T-helper 2 cell (primary cell): Measurements from ENCODE around the gene GPBP1.
"Not testable (repeated sequence)": the region's sequence is repeated elsewhere in the genome, so short reads cannot be mapped to it uniquely, and the experiment has no call there.

Experiments used
- DNase-seq, 5 experiments: peaks; one replicate each; pipeline versions ENCODE4 v3.0.0 to v3.0.0-alpha.2; 2012 to 2022

GPBP1 gene

GRCh38 chr5:57211039-57211438 is 37.2 kb downstream of the GPBP1 start:
- peak in 1 of 5 experiments; percentile 40 for DNase-seq

GRCh38 chr5:57215629-57216195 is 41.9 kb downstream of the GPBP1 start:
- no peak for DNase-seq

- no peak for DNase-seq
Measured at GRCh38 chr5:57216714-57217113, 42.9 kb downstream of the GPBP1 start.

- peak in 1 of 5 experiments; percentile 12 for DNase-seq
Measured at GRCh38 chr5:57219386-57219785, 45.5 kb downstream of the GPBP1 start.

GRCh38 chr5:57221049-57221568 is 47.2 kb downstream of the GPBP1 start:
- peak in 2 of 5 experiments; percentile 46 to 70 for DNase-seq

- DNase-seq: no peak
Measured at GRCh38 chr5:57225553-57225952, 51.7 kb downstream of the GPBP1 start.

- no peak for DNase-seq
Measured at GRCh38 chr5:57229313-57229712, 55.5 kb downstream of the GPBP1 start.

- no peak for DNase-seq
Measured at GRCh38 chr5:57231607-57232006, 57.7 kb downstream of the GPBP1 start.

GRCh38 chr5:57232293-57233033 is 58.6 kb downstream of the GPBP1 start:
- DNase-seq: no peak

- no peak for DNase-seq
Measured at GRCh38 chr5:57243286-57244137, 69.7 kb downstream of the GPBP1 start.

GRCh38 chr5:57244331-57244730 is 70.5 kb downstream of the GPBP1 start:
- no peak for DNase-seq

GRCh38 chr5:57246426-57246825 is 72.6 kb downstream of the GPBP1 start:
- peak in 2 of 5 experiments; percentile 44 to 65 for DNase-seq

GRCh38 chr5:57247765-57248164 is 73.9 kb downstream of the GPBP1 start:
- DNase-seq: no peak

GRCh38 chr5:57249265-57249874 is 75.5 kb downstream of the GPBP1 start:
- no peak for DNase-seq

GRCh38 chr5:57258052-57258451 is 84.2 kb downstream of the GPBP1 start:
- DNase-seq: no peak

GRCh38 chr5:57258943-57259342 is 85.1 kb downstream of the GPBP1 start:
- DNase-seq: no peak

- no peak for DNase-seq
Measured at GRCh38 chr5:57259704-57260103, 85.8 kb downstream of the GPBP1 start.

- no peak for DNase-seq
Measured at GRCh38 chr5:57262541-57262940, 88.7 kb downstream of the GPBP1 start.

- no peak for DNase-seq
Measured at GRCh38 chr5:57267805-57268204, 93.9 kb downstream of the GPBP1 start.

- no peak for DNase-seq
Measured at GRCh38 chr5:57276353-57276752, 102.5 kb downstream of the GPBP1 start.

- DNase-seq: peak in 1 of 5 experiments; percentile 18
Measured at GRCh38 chr5:57277085-57277484, 103.2 kb downstream of the GPBP1 start.

- DNase-seq: no peak
Measured at GRCh38 chr5:57280853-57281252, 107.0 kb downstream of the GPBP1 start.

GRCh38 chr5:57285084-57285483 is 111.2 kb downstream of the GPBP1 start:
- DNase-seq: not testable (repeated sequence)
